Breast epithelium (tissue), 4 donors: ENCODE data around the gene ARHGAP31. TPM values are rescaled to one million over a fixed set of nuclear protein-coding genes. Genes with fewer than 3 reads are reported as not detected.
"Not testable (repeated sequence)": the region's sequence is repeated elsewhere in the genome, so short reads cannot be mapped to it uniquely, and the experiment has no call there.

ENCODE experiments used
- DNase-seq, 2 donors: peaks; one replicate each; pipeline ENCODE4 v3.0.0-alpha.2; 2019; ENCODE audit warnings: low spot score in 2 of 2
- H3K27ac ChIP-seq, 2 donors: fragments of 200-600 bp; sonication (generic) in 1 of 2; one replicate each; pipeline ENCODE4 v1.5.1; 2016 to 2019; ENCODE audit warnings: mild to moderate bottlenecking in 1 of 2
- H3K27me3 ChIP-seq, 2 donors: fragments of 200-600 bp; sonication (generic) in 1 of 2; one replicate each; pipeline versions ENCODE4 v1.5.1 to v1.6.0; 2017 to 2019; ENCODE audit warnings: control low read depth in 1 of 2, mild to moderate bottlenecking in 1 of 2
- H3K36me3 ChIP-seq: fragments of 200-600 bp; one replicate; pipeline ENCODE4 v1.5.1; 2019
- H3K4me1 ChIP-seq, 2 donors: fragments of 200-600 bp; sonication (generic); one replicate each; pipeline ENCODE4 v1.5.1; 2016 to 2019; ENCODE audit warnings: control low read depth in 1 of 2
- H3K4me3 ChIP-seq, 3 donors: fragments of 200-600 bp; sonication (generic); 1 replicate in 2 of 3; 2 replicates in 1 of 3; pipeline ENCODE4 v1.5.1; 2016 to 2019; ENCODE audit warnings: mild to moderate bottlenecking in 3 of 3, moderate library complexity in 2 of 3
- H3K9me3 ChIP-seq, 2 donors: fragments of 200-600 bp; sonication (generic) in 1 of 2; one replicate each; pipeline ENCODE4 v1.5.1; 2016 to 2019; ENCODE audit warnings: control low read depth in 1 of 2
- CTCF ChIP-seq, 3 donors: fragments of 450-650 bp; IDR thresholded peaks; one replicate each; pipeline ENCODE4 v1.5.1; 2016 to 2017; ENCODE audit warnings: antibody characterized with exemption in 3 of 3, mild to moderate bottlenecking in 3 of 3, moderate library complexity in 3 of 3
- POLR2A ChIP-seq: fragments of 450-650 bp; IDR thresholded peaks from one replicate; pipeline ENCODE4 v1.6.1; 2016; ENCODE audit warnings: antibody characterized with exemption, mild to moderate bottlenecking, moderate library complexity
- POLR2AphosphoS5 ChIP-seq, 3 donors: sonication (generic); formaldehyde crosslinking; IDR thresholded peaks; one replicate each; pipeline ENCODE4 v1.6.1; 2017; ENCODE audit warnings: antibody characterized with exemption in 3 of 3
- intact Hi-C: fragments of 100-400 bp; cut with DNase I; formaldehyde crosslinking; loops from one replicate; pipeline ENCODE4 v1.15.1; 2023; ENCODE audit warnings: low total_unique reads
- total RNA-seq, 3 donors: library from RNA; depleted of rRNA; stranded (reverse); fragments of >200 nt; gene quantifications; one replicate each; pipeline ENCODE4 v1.1.0, GENCODE V29; 2016

ARHGAP31 gene
- total RNA-seq, 3 donors from 2014 or later, result 11.6 to 19.3 (median 18.2) TPM

- Histone ChIP-seq H3K27ac (no peak overlapping the region), H3K36me3 (no peaks in the 10 kb centered on the region), H3K9me3 (no peaks in the 10 kb centered on the region), H3K4me1 (no peaks in the 10 kb centered on the region), H3K4me3 (no peak overlapping the region), H3K27me3 (no peaks in the 10 kb centered on the region)
- TF ChIP-seq POLR2A, result no peak
- no peak for TF ChIP-seq POLR2AphosphoS5 (IDR thresholded peaks at IDR 0.05)
- no peak for TF ChIP-seq CTCF (IDR thresholded peaks at IDR 0.05)
- no peak for DNase-seq
- intact Hi-C loops, result no loop called here
Observed at GRCh38 chr3:119365418-119365817, 71.2 kb downstream of the ARHGAP31 start.

GRCh38 chr3:119367000-119367399 is 72.8 kb downstream of the ARHGAP31 start:
- H3K27me3 ChIP-seq, result no peaks in the 10 kb centered on the region
- intact Hi-C loops, result no loop called here
- no peak overlapping the region for H3K27ac ChIP-seq
- no peaks in the 10 kb centered on the region for H3K36me3 ChIP-seq
- DNase-seq, result no peak
- H3K4me1 ChIP-seq, result no peaks in the 10 kb centered on the region
- H3K9me3 ChIP-seq, result no peaks in the 10 kb centered on the region
- no peak overlapping the region for H3K4me3 ChIP-seq
- TF ChIP-seq POLR2A (no peak), POLR2AphosphoS5 (IDR thresholded peaks at IDR 0.05) (no peak), CTCF (IDR thresholded peaks at IDR 0.05) (no peak)

GRCh38 chr3:119368298-119368697 is 74.1 kb downstream of the ARHGAP31 start:
- TF ChIP-seq POLR2AphosphoS5 (IDR thresholded peaks at IDR 0.05) (no peak), POLR2A (no peak), CTCF (IDR thresholded peaks at IDR 0.05) (no peak)
- intact Hi-C loops, result no loop called here
- no peak for DNase-seq
- Histone ChIP-seq H3K36me3 (no peaks in the 10 kb centered on the region), H3K4me1 (no peaks in the 10 kb centered on the region), H3K4me3 (no peak overlapping the region), H3K27me3 (no peaks in the 10 kb centered on the region), H3K27ac (no peak overlapping the region), H3K9me3 (no peaks in the 10 kb centered on the region)

GRCh38 chr3:119371786-119372185 is 77.6 kb downstream of the ARHGAP31 start:
- DNase-seq, intact Hi-C loops, H3K27me3 ChIP-seq, H3K36me3 ChIP-seq, H3K27ac ChIP-seq, H3K4me3 ChIP-seq, H3K9me3 ChIP-seq, H3K4me1 ChIP-seq: not testable (repeated sequence)

GRCh38 chr3:119375106-119375505 is 80.9 kb downstream of the ARHGAP31 start:
- Histone ChIP-seq H3K9me3 (no peaks in the 10 kb centered on the region), H3K27ac (no peak overlapping the region), H3K4me3 (no peak overlapping the region), H3K27me3 (no peaks in the 10 kb centered on the region), H3K4me1 (no peaks in the 10 kb centered on the region), H3K36me3 (no peaks in the 10 kb centered on the region)
- no peak for DNase-seq
- intact Hi-C loops, result no loop called here
- TF ChIP-seq POLR2AphosphoS5 (IDR thresholded peaks at IDR 0.05) (no peak), CTCF (IDR thresholded peaks at IDR 0.05) (no peak)

- no peaks in the 10 kb centered on the region for H3K27me3 ChIP-seq
- no peak for TF ChIP-seq POLR2AphosphoS5 (IDR thresholded peaks at IDR 0.05)
- no peak for TF ChIP-seq CTCF (IDR thresholded peaks at IDR 0.05)
- TF ChIP-seq POLR2A, result no peak
- no peak overlapping the region for H3K4me3 ChIP-seq
- intact Hi-C loops, result no loop called here
- H3K27ac ChIP-seq, result no peak overlapping the region
- no peak for DNase-seq
- no peaks in the 10 kb centered on the region for H3K9me3 ChIP-seq
- no peaks in the 10 kb centered on the region for H3K36me3 ChIP-seq
- H3K4me1 ChIP-seq, result no peaks in the 10 kb centered on the region
Observed at GRCh38 chr3:119375510-119375909, 81.3 kb downstream of the ARHGAP31 start.
